GM21423 (cell line): Measurements from ENCODE around the gene CUL3.

Experiments used
- ATAC-seq: cut with Tn5 transposase; IDR thresholded peaks from one replicate; pipeline ENCODE4 v1.9.1; 2021; ENCODE audit warnings: mild to moderate bottlenecking, moderate library complexity; ENCODE audit not compliant: unreplicated experiment

CUL3 gene

DNA sequence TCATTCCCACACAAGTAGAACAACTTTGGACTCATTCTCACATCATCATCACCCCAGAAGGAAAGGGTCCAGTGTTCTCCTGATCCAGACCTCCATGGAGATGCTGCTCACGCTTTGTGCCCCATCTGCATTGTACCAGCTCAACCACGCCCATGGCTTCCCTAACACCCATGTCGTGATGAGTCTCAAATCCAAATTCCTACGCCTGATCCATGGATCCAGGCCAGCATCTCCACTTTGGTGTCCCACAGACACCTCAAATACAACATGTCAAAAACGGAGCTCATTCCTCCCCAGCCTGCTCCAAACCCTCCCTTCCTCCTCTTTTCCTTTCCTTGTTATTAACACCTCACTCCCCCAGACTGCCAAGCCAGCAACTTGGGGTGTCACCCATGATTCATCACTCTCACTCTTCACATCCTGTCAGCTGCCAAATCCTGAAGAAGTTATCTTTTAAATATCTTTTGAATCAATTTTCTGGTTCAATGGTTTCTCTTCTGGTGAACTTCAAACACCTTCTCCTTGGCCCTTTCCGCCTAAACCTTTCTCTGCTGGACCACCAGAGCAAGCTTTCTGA is 153.1 kb downstream of the CUL3 start:
- ATAC-seq, result no peak

DNA sequence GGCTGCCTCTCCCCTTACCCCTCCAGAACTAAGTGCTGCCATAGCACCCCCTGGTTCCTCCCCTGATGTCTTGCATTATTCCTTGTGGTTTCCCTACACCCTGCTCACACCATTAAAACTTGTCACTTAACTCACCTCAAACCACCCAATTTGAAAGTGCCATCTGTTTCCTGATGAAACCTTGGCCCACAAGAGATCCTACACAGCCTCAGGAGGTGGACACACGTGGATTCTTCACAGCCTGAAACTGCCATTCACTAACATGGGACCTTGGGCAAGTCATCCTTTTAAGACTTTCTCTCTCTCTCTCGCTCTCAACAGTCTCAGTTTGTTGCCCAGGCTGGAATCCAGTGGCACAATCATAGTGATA is 155.7 kb downstream of the CUL3 start:
- ATAC-seq, result no peak

DNA sequence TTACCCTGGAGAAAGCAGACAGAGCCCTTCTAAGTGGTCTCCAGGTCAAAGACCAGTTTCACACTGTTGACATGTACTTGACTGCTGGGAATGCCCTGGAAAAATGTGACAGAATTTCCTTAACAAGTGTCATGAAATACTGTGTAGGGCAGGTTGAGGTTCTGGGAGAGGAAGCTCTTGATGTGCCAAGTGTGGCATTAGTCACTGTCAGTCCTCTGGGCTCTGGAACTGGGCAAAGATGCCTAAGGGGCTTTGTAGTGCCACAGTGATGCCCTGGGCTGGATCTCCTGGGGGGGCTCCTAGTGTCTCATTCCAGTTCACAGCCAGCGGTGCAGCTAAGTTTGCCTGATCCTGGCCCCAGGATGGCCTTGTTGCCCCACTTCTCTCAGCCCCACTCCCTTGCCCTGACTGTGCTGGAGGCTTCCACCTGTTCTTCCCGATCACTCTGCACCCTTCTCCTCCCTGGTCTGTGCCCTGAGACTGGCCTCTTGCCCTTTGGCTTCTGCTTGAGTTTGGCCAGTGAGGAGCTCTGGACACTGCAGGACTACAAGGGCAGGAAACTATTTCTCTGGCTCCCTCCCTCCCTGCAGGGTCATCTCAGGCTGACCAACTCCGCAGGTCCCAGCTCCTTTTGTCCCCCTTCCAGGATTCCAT is 156.2 kb downstream of the CUL3 start:
- no peak for ATAC-seq

DNA sequence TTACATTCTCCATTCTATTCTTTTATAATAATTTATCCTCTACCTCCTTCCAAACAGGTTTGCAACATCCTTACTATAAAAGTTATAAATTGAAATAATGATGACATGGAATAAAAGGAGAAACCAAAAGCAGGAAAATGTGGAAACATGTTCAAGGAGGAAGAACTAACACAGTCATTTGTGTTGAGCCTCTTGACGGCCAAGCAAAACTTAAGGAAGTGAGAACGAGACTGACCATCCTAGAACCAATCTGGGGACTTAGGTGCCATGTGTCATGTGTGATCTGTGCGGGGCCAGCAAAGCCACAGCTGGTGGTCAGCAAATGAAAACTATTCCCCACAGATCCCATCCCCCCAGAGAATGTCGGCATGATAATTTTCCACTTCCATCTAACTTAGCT is 157.7 kb downstream of the CUL3 start:
- no peak for ATAC-seq

DNA sequence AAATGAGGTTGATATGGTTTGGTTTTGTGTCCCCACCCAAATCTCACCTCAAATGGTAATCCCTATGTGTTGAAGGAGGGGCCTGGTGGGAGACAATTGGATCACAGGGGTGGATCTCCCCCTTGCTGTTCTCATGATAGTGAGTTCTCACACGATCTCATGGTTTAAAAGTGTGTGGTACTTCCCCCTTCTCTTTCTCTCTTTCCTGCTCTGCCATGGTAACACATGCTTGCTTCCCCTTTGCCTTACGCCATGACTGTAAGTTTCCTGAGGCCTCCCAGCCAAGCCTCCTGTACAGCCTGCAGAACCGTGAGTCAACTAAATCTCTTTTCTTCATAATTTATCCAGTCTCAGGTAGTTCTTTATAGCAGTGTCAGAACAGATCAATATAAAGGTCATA is 158.5 kb downstream of the CUL3 start:
- no peak for ATAC-seq

DNA sequence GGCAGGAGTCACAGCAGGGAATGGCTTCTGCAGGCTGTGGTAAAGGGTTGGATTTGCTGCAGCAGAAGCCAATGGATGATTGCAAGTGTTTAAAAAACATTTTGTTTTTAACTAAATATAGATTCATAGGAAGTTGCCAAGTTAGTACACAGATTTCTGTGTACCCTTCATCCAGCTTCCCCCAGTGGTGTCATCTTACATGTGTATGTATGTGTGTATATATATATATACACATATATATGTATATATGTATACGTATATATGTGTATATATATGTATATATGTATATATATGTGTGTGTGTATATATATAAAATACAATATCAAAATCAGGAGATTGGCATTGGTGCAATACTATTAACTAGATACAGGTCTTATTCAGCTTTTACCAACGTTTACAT is 164.1 kb downstream of the CUL3 start:
- no peak for ATAC-seq
